PFSK-1 (cell line): ENCODE data around the gene SLC5A10.

Experiments used
- FOXP2 ChIP-seq: optimal IDR thresholded peaks from 2 replicates; pipeline ENCODE3; 2011; ENCODE audit warnings: borderline replicate concordance, control low read depth, inconsistent platforms; ENCODE audit not compliant: insufficient read depth; ENCODE audit errors: extremely low read length, extremely low read depth
- POLR2AphosphoS5 ChIP-seq: IDR thresholded peaks from 2 replicates; pipeline ENCODE4 v1.6.1; 2012; ENCODE audit warnings: low read depth, mild to moderate bottlenecking, control low read depth, low read length, moderate library complexity
- SIN3A ChIP-seq: IDR thresholded peaks from 2 replicates; pipeline ENCODE4 v1.6.1; 2012; ENCODE audit warnings: mild to moderate bottlenecking, low read length, moderate library complexity, borderline replicate concordance; ENCODE audit not compliant: insufficient read depth
- TAF1 ChIP-seq: IDR thresholded peaks from 2 replicates; pipeline ENCODE4 v1.6.1; 2012; ENCODE audit warnings: low read length, control low read depth, borderline replicate concordance; ENCODE audit not compliant: insufficient read depth
- TF ChIP-seq, protein P1 (sequence below), 2 experiments: IDR thresholded peaks; 2 replicates each; pipeline versions ENCODE4 v1.6.1 to v1.8.0; 2011 to 2012; ENCODE audit warnings: low read depth in 2 of 2, low read length in 2 of 2, control low read depth in 1 of 2, inconsistent platforms in 1 of 2, mild to moderate bottlenecking in 1 of 2, moderate library complexity in 1 of 2; ENCODE audit not compliant: insufficient read depth in 1 of 2

The SLC5A10 gene

GRCh38 chr17:18950346-18950745 lies 1.6 kb upstream of the SLC5A10 start:
- TF ChIP-seq POLR2AphosphoS5 (no peak), SIN3A (no peak), TAF1 (no peak), FOXP2 (no peak)
- TF ChIP-seq, protein P1, sequence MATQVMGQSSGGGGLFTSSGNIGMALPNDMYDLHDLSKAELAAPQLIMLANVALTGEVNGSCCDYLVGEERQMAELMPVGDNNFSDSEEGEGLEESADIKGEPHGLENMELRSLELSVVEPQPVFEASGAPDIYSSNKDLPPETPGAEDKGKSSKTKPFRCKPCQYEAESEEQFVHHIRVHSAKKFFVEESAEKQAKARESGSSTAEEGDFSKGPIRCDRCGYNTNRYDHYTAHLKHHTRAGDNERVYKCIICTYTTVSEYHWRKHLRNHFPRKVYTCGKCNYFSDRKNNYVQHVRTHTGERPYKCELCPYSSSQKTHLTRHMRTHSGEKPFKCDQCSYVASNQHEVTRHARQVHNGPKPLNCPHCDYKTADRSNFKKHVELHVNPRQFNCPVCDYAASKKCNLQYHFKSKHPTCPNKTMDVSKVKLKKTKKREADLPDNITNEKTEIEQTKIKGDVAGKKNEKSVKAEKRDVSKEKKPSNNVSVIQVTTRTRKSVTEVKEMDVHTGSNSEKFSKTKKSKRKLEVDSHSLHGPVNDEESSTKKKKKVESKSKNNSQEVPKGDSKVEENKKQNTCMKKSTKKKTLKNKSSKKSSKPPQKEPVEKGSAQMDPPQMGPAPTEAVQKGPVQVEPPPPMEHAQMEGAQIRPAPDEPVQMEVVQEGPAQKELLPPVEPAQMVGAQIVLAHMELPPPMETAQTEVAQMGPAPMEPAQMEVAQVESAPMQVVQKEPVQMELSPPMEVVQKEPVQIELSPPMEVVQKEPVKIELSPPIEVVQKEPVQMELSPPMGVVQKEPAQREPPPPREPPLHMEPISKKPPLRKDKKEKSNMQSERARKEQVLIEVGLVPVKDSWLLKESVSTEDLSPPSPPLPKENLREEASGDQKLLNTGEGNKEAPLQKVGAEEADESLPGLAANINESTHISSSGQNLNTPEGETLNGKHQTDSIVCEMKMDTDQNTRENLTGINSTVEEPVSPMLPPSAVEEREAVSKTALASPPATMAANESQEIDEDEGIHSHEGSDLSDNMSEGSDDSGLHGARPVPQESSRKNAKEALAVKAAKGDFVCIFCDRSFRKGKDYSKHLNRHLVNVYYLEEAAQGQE (IDR thresholded peaks at IDR 0.05; ENCODE audit: insufficient read depth in 1 of 2, low read depth in 2 of 2, low read length in 2 of 2) = no peak

- TF ChIP-seq FOXP2 (no peak), SIN3A (no peak), POLR2AphosphoS5 (no peak), TAF1 (no peak)
- TF ChIP-seq, protein P1 (IDR thresholded peaks at IDR 0.05; ENCODE audit: insufficient read depth in 1 of 2, low read depth in 2 of 2, low read length in 2 of 2) = no peak
Observed at GRCh38 chr17:18950944-18951905, 740 bp upstream of the SLC5A10 start.

GRCh38 chr17:18953231-18953728 lies 1.3 kb downstream of the SLC5A10 start:
- TF ChIP-seq TAF1 (no peak), POLR2AphosphoS5 (no peak), SIN3A (no peak), FOXP2 (no peak)
- TF ChIP-seq, protein P1 (IDR thresholded peaks at IDR 0.05; ENCODE audit: insufficient read depth in 1 of 2, low read depth in 2 of 2, low read length in 2 of 2) = no peak

GRCh38 chr17:18954321-18954720 lies 2.4 kb downstream of the SLC5A10 start:
- TF ChIP-seq FOXP2 (no peak), POLR2AphosphoS5 (no peak), TAF1 (no peak), SIN3A (no peak)
- TF ChIP-seq, protein P1 (IDR thresholded peaks at IDR 0.05; ENCODE audit: insufficient read depth in 1 of 2, low read depth in 2 of 2, low read length in 2 of 2) = no peak

DNA sequence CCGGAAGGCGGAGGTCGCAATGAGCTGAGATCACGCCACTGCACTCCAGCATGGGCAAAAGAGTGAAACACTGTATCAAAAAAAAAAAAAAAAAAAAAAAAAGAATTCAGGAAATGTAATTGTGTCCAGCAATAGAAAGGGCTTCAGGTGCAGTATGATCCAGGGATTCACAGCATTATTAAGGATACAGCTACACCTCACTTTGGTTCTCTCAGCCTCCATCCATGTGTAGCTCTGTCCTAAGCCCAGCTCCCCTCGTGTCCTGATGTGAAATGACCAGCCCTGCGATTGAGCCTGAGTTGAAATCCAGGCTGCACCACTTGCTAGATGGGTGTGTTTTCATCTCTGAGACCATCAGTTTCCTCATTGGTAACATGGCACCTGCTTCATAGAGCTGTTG lies 3.0 kb downstream of the SLC5A10 start:
- TF ChIP-seq FOXP2 (no peak), TAF1 (no peak)
- TF ChIP-seq, protein P1 (IDR thresholded peaks at IDR 0.05; ENCODE audit: insufficient read depth in 1 of 2, low read depth in 2 of 2, low read length in 2 of 2) = no peak
